HCT116 (cell line): ENCODE data around the gene DUSP28. TPM values are rescaled to one million over a fixed set of nuclear protein-coding genes. Genes with fewer than 3 reads are reported as not detected.

ENCODE experiments used
- ATAC-seq: fragments of 200-7000 bp; cut with Tn5 transposase; 2 replicates; pipeline ENCODE4 v1.9.1; 2020; ENCODE audit warnings: mild to moderate bottlenecking, moderate library complexity
- BruUV-seq: library from RNA; stranded (reverse); fragments of 400-500 nt; replicated peaks from 2 replicates; lab custom pipeline; 2021; lab: Mats Ljungman, UMichigan
- CTCF ChIA-PET: fragments of 300-600 bp; sonication (Branson Sonifier 250); formaldehyde crosslinking; loops from one replicate; lab custom pipeline; 2021; ENCODE audit warnings: antibody characterized with exemption; lab: Charles Lee
- POLR2A ChIA-PET: fragments of 300-600, 350-600 bp; sonication (Branson Sonifier 250); formaldehyde crosslinking; loops from one replicate; lab custom pipeline; 2021; ENCODE audit warnings: antibody characterized with exemption; lab: Charles Lee
- RAD21 ChIA-PET, 2 experiments: fragments of 300-600 bp; sonication (Branson Sonifier 250); formaldehyde crosslinking; loops; one replicate each; lab custom pipeline; 2023; ENCODE audit warnings: low total read pairs in 2 of 2; ENCODE audit not compliant: uncharacterized antibody in 2 of 2, unreplicated experiment in 2 of 2, low non-redundant PET in 1 of 2; lab: Charles Lee
- DNase-seq: peaks from one replicate; pipeline ENCODE4 v3.0.0-alpha.2; 2010; ENCODE audit warnings: low read depth, low spot score
- H2AFZ ChIP-seq: fragments of 200-600 bp; shearing (Covaris generic), sonication (generic); 2 replicates; pipeline ENCODE4 v1.6.1; 2017; ENCODE audit warnings: low read depth, mixed run types, mixed read lengths, antibody characterized with exemption, low read length; ENCODE audit not compliant: poor library complexity, severe bottlenecking
- H3K27ac ChIP-seq: 2 replicates; pipeline ENCODE4 v1.5.1; 2012; ENCODE audit warnings: low read depth, low read length
- H3K27me3 ChIP-seq: fragments of 200-600 bp; sonication (generic); 2 replicates; pipeline ENCODE4 v1.6.1; 2016; ENCODE audit warnings: mixed run types, low read length, mixed read lengths; ENCODE audit not compliant: insufficient read depth
- H3K36me3 ChIP-seq, 2 experiments: fragments of 200-500 bp in 1 of 2; fragments of 200-600 bp in 1 of 2; sonication (Bioruptor generic) in 1 of 2; sonication (generic) in 1 of 2; 2 replicates each; pipeline versions ENCODE4 v1.5.1 to v1.6.1; 2014 to 2016; ENCODE audit warnings: low read length in 2 of 2, inconsistent platforms in 1 of 2, mixed read lengths in 1 of 2, mixed run types in 1 of 2; ENCODE audit not compliant: insufficient read depth in 2 of 2, control insufficient read depth in 1 of 2
- H3K4me1 ChIP-seq, 2 experiments: fragments of 200-600 bp in 1 of 2; sonication (generic) in 1 of 2; 2 replicates each; pipeline versions ENCODE4 v1.5.1 to v1.6.1; 2012 to 2017; ENCODE audit warnings: low read length in 2 of 2, inconsistent platforms in 1 of 2, mild to moderate bottlenecking in 1 of 2, mixed read lengths in 1 of 2, mixed run types in 1 of 2, moderate library complexity in 1 of 2; ENCODE audit not compliant: insufficient read depth in 2 of 2, control insufficient read depth in 1 of 2
- H3K4me2 ChIP-seq: fragments of 200-600 bp; sonication (generic); 2 replicates; pipeline ENCODE4 v1.6.1; 2017; ENCODE audit warnings: mixed run types, low read length, mixed read lengths
- H3K4me3 ChIP-seq, 2 experiments: fragments of 200-600 bp in 1 of 2; sonication (generic) in 1 of 2; replicated peaks in 1 of 2; 2 replicates each; pipeline ENCODE4 v1.5.1; 2011 to 2016; ENCODE audit warnings: low read length in 2 of 2, control low read depth in 1 of 2, low read depth in 1 of 2, mild to moderate bottlenecking in 1 of 2, mixed read lengths in 1 of 2, mixed run types in 1 of 2
- H3K79me2 ChIP-seq: fragments of 200-600 bp; sonication (generic); 2 replicates; pipeline ENCODE4 v1.6.1; 2017; ENCODE audit warnings: mild to moderate bottlenecking, mixed run types, low read length, moderate library complexity, mixed read lengths; ENCODE audit not compliant: insufficient read depth
- H3K9ac ChIP-seq: fragments of 200-600 bp; sonication (generic); 2 replicates; pipeline ENCODE4 v1.6.1; 2016; ENCODE audit warnings: low read length, mixed read lengths
- H3K9me2 ChIP-seq: fragments of 200-600 bp; sonication (generic), shearing (Covaris generic); 2 replicates; pipeline ENCODE4 v1.6.1; 2017; ENCODE audit warnings: mixed run types, mild to moderate bottlenecking, moderate library complexity; ENCODE audit not compliant: insufficient read depth
- H3K9me3 ChIP-seq, 2 experiments: fragments of 200-500 bp in 1 of 2; fragments of 200-600 bp in 1 of 2; sonication (Bioruptor generic) in 1 of 2; sonication (generic) in 1 of 2; 2 replicates each; pipeline ENCODE4 v1.6.1; 2014 to 2017; ENCODE audit warnings: low read length in 2 of 2, mixed read lengths in 2 of 2, inconsistent platforms in 1 of 2, low read depth in 1 of 2, mild to moderate bottlenecking in 1 of 2, mixed run types in 1 of 2, moderate library complexity in 1 of 2; ENCODE audit not compliant: control insufficient read depth in 1 of 2, insufficient read depth in 1 of 2
- H4K20me1 ChIP-seq: fragments of 200-600 bp; sonication (generic), shearing (Covaris generic); 2 replicates; pipeline ENCODE4 v1.6.1; 2017; ENCODE audit warnings: mixed run types, mild to moderate bottlenecking, moderate library complexity; ENCODE audit not compliant: insufficient read depth
- ATF3 ChIP-seq: IDR thresholded peaks from 2 replicates; pipeline ENCODE4 v1.6.1; 2012
- EGR1 ChIP-seq: IDR thresholded peaks from 2 replicates; pipeline ENCODE4 v1.6.1; 2012; ENCODE audit warnings: low read depth
- EZH2phosphoT487 ChIP-seq: fragments of 200-600 bp; IDR thresholded peaks from 2 replicates; pipeline ENCODE4 v1.6.1; 2018; ENCODE audit warnings: antibody characterized with exemption, borderline replicate concordance
- FOSL1 ChIP-seq: IDR thresholded peaks from 2 replicates; pipeline ENCODE4 v1.6.1; 2012; ENCODE audit warnings: low read depth
- MAX ChIP-seq: IDR thresholded peaks from 2 replicates; pipeline ENCODE4 v1.6.1; 2012
- POLR2AphosphoS5 ChIP-seq: IDR thresholded peaks from 2 replicates; pipeline ENCODE4 v1.6.1; 2011; ENCODE audit warnings: mild to moderate bottlenecking, low read depth, low read length, moderate library complexity
- TCF7L2 ChIP-seq: IDR thresholded peaks from 2 replicates; pipeline ENCODE4 v1.7.0; 2011; ENCODE audit warnings: borderline replicate concordance, inconsistent platforms; ENCODE audit not compliant: insufficient read depth, insufficient read length; ENCODE audit errors: extremely low read depth
- YY1 ChIP-seq: IDR thresholded peaks from 2 replicates; pipeline ENCODE4 v1.6.1; 2011; ENCODE audit warnings: low read length, low read depth, moderate library complexity, mild to moderate bottlenecking; ENCODE audit not compliant: insufficient replicate concordance; ENCODE audit errors: extremely low read depth
- intact Hi-C: fragments of 100-400 bp; cut with micrococcal nuclease; formaldehyde crosslinking; loops from 2 replicates; pipeline ENCODE4 v1.10.0; 2022
- total RNA-seq: library from RNA; stranded (reverse); gene quantifications from one replicate; pipeline ENCODE4 v1.2.1, GENCODE V29; 2021; ENCODE audit not compliant: unreplicated experiment
- TF ChIP-seq, protein P1 (sequence below), 3 experiments: fragments of 200-600 bp in 1 of 3; sonication (generic) in 1 of 3; IDR thresholded peaks in 2 of 3; conservative IDR thresholded peaks in 1 of 3; 2 replicates each; pipeline ENCODE4 v1.5.1; 2012 to 2017; ENCODE audit warnings: low read depth in 2 of 3, low read length in 2 of 3, antibody characterized with exemption in 1 of 3, borderline replicate concordance in 1 of 3, control low read depth in 1 of 3, mild to moderate bottlenecking in 1 of 3, mixed read lengths in 1 of 3, mixed run types in 1 of 3, moderate library complexity in 1 of 3; ENCODE audit not compliant: insufficient read depth in 1 of 3

Gene DUSP28
- total RNA-seq, 1 experiment from 2014 or later = 5.6 TPM

DNA sequence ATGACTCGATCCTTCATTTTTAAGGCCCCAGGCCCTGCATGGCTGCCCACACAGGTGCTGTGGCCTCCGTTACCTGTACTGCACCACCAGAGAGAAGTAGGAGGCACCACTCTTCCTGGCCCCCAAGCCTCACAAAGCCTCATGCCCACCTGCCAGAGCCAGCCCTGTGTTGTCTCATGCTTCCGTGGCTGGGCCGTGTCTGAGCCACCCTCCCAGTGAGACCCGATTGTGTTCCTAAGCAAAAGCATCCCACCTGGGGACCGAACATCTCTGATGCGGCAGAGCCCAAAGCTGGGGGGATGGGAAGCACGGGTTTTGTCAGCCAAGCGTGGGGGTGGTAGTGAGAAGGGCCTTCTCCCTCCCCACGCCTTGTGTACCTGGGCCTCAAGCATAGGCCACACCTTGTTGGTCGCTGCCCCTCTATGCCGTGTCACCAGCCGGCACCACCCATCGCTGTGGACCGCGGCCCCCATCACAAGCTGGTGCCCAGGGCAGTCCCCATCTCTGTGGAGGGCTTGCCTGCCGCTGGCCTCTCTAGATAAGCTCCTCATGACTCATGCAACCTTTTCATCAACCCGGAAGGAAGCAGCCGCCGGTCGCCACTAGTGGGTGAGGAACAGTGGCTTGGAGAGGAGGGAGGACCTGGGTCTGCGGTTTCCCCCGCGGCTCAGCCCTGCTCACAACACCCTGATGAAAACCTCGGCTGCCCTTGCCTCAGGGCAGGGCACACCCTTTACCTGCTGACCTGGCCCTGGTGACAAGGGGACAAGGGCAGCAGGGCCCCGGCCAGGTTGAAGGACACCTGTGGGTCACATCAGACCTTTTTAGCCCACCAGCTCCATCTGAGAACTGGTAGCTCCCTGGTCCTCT lies 5.4 kb downstream of the DUSP28 start (continued):
- peak; percentile 83 for TF ChIP-seq POLR2AphosphoS5
- TF ChIP-seq FOSL1 = no peak
- no peak for TF ChIP-seq MAX
- TF ChIP-seq YY1 = peak; percentile 41
- peak; percentile 48 for TF ChIP-seq TCF7L2
- TF ChIP-seq EGR1 = no peak
- no peak for TF ChIP-seq EZH2phosphoT487
- TF ChIP-seq ATF3 = no peak
- TF ChIP-seq, all 23 proteins: peak for 5

GRCh38 chr2:240566203-240567136 lies 6.3 kb downstream of the DUSP28 start:
- ATAC-seq (peak; percentile 71), DNase-seq (peak; percentile 81)
- intact Hi-C loops = loop anchor here (1.0 to 10.0 kb wide), 3 partner anchors 13 to 332 kb away; no protein-coding TSS in a partner anchor
- no TSS peak for BruUV-seq
- POLR2A ChIA-PET = interaction anchor here (0.9 to 2.0 kb wide), 5 partner anchors 10 to 132 kb away, joined by 3 to 23 read pairs (median 4); partner anchors contain the start of gene CAPN10
- peak overlapping the region; percentile 87 for H3K9ac ChIP-seq
- no peaks in the 10 kb centered on the region for H3K9me3 ChIP-seq
- TF ChIP-seq MAX (no peak), YY1 (peak; percentile 2), POLR2AphosphoS5 (peak; percentile 98)
- TF ChIP-seq, protein P1, sequence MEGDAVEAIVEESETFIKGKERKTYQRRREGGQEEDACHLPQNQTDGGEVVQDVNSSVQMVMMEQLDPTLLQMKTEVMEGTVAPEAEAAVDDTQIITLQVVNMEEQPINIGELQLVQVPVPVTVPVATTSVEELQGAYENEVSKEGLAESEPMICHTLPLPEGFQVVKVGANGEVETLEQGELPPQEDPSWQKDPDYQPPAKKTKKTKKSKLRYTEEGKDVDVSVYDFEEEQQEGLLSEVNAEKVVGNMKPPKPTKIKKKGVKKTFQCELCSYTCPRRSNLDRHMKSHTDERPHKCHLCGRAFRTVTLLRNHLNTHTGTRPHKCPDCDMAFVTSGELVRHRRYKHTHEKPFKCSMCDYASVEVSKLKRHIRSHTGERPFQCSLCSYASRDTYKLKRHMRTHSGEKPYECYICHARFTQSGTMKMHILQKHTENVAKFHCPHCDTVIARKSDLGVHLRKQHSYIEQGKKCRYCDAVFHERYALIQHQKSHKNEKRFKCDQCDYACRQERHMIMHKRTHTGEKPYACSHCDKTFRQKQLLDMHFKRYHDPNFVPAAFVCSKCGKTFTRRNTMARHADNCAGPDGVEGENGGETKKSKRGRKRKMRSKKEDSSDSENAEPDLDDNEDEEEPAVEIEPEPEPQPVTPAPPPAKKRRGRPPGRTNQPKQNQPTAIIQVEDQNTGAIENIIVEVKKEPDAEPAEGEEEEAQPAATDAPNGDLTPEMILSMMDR (IDR thresholded peaks at IDR 0.05 in 2 of 3, conservative IDR thresholded peaks at IDR 0.05 in 1 of 3; ENCODE audit: borderline replicate concordance in 1 of 3, insufficient read depth in 1 of 3, low read depth in 2 of 3, low read length in 2 of 3) = peak in 2 of 3 experiments; percentile 68 to 78; a peak in 4 of 6 replicates
- TF ChIP-seq, all 23 proteins: peak for 3
- Histone ChIP-seq H3K4me2 (peak overlapping the region; percentile 86), H3K27me3 (no peaks in the 10 kb centered on the region), H3K79me2 (peaks cover 39% of the 10 kb centered on the region), H3K4me1 (peaks cover 51 to 73% of the 10 kb centered on the region in 2 experiments), H2AFZ (no peak overlapping the region), H3K27ac (peak overlapping the region; percentile 100), H3K4me3 (peak overlapping the region; percentile 64 to 85), H3K36me3 (peaks cover 0 to 7% of the 10 kb centered on the region in 2 experiments; a peak in 1 of 4 replicates), H4K20me1 (no peaks in the 10 kb centered on the region), H3K9me2 (no peaks in the 10 kb centered on the region)
- ChIA-PET CTCF (interaction anchor here (0.8 to 3.4 kb wide), 9 partner anchors 10 to 993 kb away, joined by 3 to 48 read pairs (median 6); partner anchors contain the start of gene CAPN10), RAD21 (interaction anchor here (1.0 to 2.0 kb wide), 5 partner anchors 10 to 52 kb away, joined by 3 to 6 read pairs (median 5); partner anchors contain the start of gene CAPN10 (in 1 of the 2))
